Fibroblast of peridontal ligament (primary cell): Measurements from ENCODE around the gene HIGD1B.
A peak's percentile ranks its signal among the peaks of the same experiment; 100 is the strongest.
"Not testable (repeated sequence)": the region's sequence is repeated elsewhere in the genome, so short reads cannot be mapped to it uniquely, and the experiment has no call there.

Experiments
- DNase-seq: peaks from one replicate; pipeline ENCODE4 v3.0.0-alpha.2; 2010; ENCODE audit errors: extremely low read depth

HIGD1B gene

DNA sequence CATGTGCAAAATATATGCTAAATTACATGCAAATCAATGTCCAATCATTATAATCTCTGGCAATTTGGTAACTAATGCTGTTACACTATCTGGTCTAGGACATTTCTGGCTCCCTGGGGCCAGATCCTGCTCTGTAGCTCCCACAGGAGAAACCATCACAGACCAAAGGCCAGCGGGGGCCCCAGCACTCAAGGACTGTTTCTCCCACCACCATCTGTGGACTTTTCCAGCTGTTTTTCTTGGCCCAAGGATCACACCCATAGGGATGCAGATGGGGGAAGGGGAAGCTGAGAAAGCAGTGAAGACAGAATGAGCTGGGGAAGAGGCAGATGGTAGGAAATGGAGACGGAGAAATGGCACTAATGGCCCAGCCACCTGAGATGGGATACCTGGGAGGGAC lies at the start of gene HIGD1B:
Gene HIGD1B (plus strand): TSS at position 298 of the 400 bp plus-strand sequence. CDS start 270 bp downstream, outside the sequence.
- DNase-seq: no peak

DNA sequence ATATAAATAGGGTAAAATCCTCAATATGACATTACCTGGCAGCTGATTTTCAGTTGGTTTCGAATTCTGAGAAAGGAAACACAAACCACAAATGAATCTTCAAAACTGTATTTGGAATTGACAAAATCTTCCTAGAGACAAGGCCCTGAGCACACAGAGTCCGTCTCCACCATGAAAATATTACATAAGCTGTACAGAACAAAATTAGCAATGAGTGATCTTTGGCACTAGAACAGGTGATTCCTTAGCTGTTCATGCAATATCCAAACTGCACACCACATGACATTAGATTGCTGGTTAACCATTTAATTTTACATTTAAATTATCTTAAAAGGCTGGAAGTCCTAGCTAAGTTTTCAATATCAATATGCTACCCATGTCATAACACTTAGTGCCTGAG lies 49.3 kb upstream of the HIGD1B start:
- no peak for DNase-seq

DNA sequence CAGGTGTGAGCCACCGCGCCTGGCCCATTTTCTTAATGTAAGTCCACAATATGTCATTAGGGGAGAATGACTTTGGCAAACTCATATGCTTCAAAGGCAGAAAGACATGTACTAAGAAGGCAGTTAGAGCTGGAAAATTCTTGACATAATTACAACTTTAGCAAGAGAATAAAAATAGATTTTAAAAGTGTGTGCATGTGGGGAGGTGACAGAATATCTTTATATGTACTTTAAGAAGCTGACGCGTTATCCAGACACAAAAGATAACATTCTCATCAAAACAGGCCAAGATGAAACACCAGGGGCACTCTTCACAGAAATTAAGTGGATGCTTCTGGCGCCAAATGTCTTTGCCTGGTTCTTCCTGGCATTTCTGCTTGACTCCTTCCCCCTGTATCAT lies 45.8 kb upstream of the HIGD1B start:
- DNase-seq: no peak

GRCh38 chr17:44804302-44805089 lies 43.2 kb upstream of the HIGD1B start:
- peak; percentile 36 for DNase-seq

- no peak for DNase-seq
These were observed 40.4 kb upstream of the HIGD1B start for GRCh38 chr17:44807093-44807816.

- DNase-seq: no peak
These were observed 39.9 kb upstream of the HIGD1B start for GRCh38 chr17:44807817-44808155.

GRCh38 chr17:44808156-44808555 lies 39.5 kb upstream of the HIGD1B start:
- no peak for DNase-seq

DNA sequence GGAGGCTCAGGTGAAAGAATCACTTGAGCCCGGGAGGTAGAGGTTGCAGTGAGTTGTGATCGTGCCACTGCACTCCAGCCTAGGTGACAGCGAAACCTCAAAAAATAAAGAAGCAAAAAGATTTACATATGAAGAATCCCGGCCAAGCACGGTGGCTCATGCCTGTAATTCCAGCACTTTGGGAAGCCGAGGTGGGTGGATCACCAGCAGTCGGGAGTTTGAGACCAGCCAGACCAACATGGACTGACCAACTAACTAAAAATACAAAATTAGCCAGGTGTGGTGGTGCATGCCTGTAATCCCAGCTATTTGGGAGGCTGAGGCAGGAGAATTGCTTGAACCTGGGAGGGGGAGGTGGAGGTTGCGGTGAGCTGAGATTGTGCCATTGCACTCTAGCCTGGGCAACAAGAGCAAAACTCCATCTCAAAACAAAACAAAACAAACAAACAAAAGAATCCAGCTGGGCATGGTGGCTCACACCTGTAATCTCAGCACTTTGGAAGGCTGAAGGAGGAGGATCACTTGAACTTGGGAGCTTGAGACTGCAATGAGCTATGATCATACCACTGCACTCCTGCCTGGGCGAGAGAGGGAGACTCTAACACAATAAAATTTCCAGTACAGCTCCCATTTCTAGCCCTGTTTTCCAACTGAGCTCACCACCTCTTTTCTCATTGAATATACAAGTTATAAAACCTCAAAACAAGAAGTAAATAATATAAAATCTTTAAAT lies 38.9 kb upstream of the HIGD1B start:
- DNase-seq: not testable (repeated sequence)

DNA sequence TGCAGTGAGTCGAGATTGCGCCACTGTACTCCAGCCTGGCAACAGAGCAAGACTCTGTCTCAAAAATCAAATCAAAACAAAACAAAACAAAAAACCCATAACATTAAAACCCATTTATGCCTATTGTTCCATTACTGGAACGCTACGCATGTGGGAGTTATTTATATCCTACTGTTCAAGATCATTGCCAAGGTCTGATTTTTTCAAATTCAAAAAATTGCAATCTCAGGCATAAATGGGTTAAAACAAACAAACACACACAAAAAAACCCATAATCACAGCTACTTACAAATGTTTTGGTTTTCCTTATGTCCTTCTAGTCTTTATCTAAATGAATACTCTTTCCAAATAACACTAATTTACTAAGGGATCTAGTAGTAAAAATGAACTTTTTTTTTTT lies 35.4 kb upstream of the HIGD1B start:
- peak; percentile 26 for DNase-seq

- DNase-seq: not testable (repeated sequence)
These were observed 29.2 kb upstream of the HIGD1B start for GRCh38 chr17:44818508-44818907.

DNA sequence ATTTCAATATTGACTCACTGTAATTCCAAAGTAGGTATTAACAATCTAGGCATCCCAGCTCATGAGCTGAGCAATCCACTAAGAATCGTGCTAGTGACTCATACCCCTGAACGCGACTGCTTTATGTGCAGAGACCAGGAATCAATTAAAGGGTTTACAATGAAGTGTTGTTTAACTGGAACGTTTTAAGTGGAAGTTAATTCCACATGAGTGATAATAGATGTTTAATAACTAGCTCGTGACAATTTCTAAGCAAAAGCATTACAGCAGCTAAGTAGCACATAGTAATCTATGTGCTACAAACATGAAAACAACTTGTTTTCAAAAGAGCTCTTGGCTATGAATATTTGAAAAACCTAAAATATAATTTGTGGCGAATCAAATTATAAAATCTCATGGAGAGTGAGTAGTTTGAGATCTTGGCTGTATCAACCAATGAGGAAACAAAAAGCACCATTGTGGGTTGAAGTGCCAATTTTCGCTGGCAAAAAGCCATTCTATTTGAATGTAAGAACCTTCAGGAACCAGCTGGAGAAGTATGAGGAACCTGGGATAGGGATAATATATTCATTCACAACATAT lies 27.0 kb upstream of the HIGD1B start:
- peak; percentile 92 for DNase-seq

GRCh38 chr17:44825236-44825635 lies 22.4 kb upstream of the HIGD1B start:
- not testable (repeated sequence) for DNase-seq

- DNase-seq: peak; percentile 58
These were observed 21.4 kb upstream of the HIGD1B start for GRCh38 chr17:44826123-44826790.

DNA sequence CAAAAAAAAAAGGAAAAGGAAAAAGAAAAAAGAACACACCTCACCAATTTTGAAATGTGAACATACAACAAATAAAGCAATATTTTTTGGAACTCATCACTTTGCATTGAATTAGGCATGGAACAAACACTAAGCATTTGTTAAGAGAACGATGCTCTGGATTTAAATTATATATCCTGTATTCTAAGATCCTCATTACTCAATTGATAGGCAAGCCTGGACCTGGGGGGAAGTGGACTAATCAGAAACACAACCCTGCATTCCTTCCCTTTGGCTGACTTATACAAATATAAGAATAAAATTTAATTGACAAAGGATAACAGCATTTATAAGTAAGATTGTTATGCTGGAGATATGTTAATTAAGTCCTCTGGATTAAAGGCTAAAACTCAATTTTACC lies 19.8 kb upstream of the HIGD1B start:
- DNase-seq: peak; percentile 57

DNA sequence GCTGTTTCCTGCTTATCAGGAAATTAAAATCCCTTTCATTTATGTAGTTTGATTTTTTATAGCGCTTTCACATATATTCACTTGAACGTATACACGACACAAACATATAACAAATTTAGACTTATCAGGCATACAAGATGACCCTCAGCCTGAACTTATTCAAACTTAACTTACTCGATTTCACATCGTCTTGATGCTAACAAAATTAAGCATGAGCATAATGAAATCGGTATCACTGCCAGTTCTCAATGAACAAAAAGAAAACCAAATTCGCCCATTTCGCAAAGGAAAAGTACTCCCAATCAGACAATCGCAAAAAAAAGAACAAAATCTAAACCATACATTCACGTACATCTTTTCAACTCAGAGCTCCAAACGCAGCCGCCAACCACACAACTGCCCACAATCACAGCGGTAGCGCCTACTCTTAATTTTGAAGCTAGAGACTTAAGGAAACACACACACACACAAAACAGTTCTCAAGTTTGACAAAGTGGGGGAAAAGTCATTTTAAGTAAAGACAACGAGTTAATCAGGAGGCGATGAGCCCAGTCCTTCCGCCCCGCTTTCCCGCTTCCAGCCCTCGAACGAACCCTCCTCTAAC lies 18.7 kb upstream of the HIGD1B start:
- DNase-seq: peak; percentile 48

- DNase-seq: peak; percentile 18
These were observed 17.9 kb upstream of the HIGD1B start, which contains the start of gene GJC1 for GRCh38 chr17:44829523-44830358. GJC1 (minus strand) TSS chr17:44830287; CDS start chr17:44805817, 24,470 bp downstream.

GRCh38 chr17:44830359-44831288 lies 17.1 kb upstream of the HIGD1B start:
- DNase-seq: peak; percentile 35

- DNase-seq: no peak
These were observed 16.3 kb upstream of the HIGD1B start for GRCh38 chr17:44831371-44831770.

- DNase-seq: no peak
These were observed 14.9 kb upstream of the HIGD1B start for GRCh38 chr17:44832805-44833204.
